HG03439 (cell line): Measurements from ENCODE around the gene PLOD1.
A peak's percentile ranks its signal among the peaks of the same experiment; 100 is the strongest.

Experiments used
- ATAC-seq: cut with Tn5 transposase; IDR thresholded peaks from one replicate; pipeline ENCODE4 v1.9.1; 2021; ENCODE audit warnings: mild to moderate bottlenecking, moderate library complexity; ENCODE audit not compliant: unreplicated experiment

Gene PLOD1

DNA sequence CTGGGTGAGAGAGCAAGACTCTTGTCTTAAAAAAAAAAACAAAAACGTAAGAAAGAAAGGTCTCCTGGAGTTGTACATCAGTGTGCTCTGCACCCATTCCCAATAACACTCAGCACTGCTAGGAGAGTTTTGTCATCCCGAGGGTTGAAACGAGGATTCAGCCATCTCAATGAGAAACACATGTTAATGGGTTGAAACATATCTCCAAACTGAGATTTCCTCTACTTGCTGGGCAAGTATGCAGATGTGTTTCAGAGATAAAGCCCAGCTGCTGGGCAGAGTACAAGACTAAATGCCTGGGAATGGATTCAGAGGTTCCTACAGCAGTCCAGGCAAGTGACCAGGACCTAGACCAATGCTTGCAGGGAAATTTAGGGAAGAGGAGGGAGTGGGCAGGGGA is 43.1 kb downstream of the PLOD1 start:
- no peak for ATAC-seq

DNA sequence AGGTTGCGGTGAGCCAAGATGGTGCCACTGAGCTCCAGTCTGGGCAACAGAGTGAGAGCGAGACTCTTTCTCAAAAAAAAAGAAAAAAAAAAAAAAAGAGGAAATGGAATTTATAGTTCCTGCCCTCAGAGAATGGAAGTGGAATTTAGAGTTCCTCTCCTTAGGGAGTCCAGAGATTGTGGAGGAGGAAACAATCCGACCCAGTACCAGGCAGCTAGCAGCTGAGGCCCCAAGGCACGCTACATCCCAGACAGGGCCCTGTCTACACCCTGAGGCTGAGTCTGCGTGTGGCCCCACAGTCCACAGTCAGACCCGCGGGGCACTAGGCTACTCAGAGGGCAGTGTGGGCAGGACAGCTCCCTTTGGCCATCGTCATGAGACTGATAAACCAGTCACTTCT is 43.8 kb downstream of the PLOD1 start:
- ATAC-seq: no peak

DNA sequence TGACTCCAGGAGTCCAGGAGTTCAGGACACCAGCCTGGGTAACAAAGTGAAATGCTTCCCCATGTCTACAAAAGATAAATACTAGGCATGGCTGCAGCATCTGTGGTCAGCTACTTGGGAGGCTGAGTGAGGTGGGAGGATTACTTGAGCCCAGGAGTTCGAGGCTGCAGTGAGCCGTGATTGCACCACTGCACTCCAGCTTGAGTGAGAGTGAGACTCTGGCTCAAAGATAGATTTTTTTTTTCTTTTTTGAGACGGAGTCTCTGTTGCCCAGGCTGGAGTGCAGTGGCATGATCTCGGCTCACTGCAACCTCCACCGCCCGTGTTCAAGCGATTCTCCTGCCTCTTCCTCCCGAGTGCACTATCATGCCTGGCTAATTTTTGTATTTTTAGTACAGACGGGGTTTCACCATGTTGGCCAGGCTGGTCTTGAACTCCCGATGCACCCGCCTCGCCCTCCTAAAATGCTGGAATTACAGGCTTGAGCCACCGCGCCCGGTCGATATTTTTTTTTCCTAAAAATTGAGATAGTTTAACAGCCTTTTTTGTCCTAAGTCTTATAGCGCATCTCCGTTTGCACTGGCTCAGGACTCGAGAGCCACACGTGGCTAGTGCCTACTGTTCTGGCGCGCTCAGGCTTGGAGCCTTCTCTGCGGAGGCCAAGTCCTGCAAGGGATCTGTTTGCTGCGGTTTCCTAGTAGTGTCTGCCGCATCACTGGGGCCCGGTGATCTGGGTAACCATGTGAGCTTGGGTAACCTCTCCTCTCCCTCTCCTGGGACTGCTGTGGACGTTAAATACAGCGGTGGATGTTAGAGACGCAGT is 44.7 kb downstream of the PLOD1 start:
- ATAC-seq: no peak

GRCh38 chr1:11979851-11980675 is 45.5 kb downstream of the PLOD1 start, which contains the start of gene MFN2:
MFN2 (plus strand) TSS chr1:11980444; CDS start chr1:11989169, 8,725 bp downstream.
- ATAC-seq: peak; percentile 88

DNA sequence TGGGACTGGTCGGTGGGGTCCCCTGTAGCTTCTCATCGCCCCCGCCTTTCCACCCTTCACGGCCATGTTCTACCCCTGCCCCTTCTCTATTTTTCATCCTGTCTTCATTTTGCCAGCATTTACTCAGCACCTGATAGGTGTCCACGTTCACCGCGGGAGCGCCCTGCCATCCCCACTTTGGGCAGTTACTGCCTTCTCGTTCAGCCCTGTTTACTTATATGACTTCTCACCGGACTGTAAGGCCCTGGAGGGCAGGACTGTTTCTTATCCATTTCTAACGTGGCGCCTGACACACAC is 46.1 kb downstream of the PLOD1 start:
- ATAC-seq: no peak

DNA sequence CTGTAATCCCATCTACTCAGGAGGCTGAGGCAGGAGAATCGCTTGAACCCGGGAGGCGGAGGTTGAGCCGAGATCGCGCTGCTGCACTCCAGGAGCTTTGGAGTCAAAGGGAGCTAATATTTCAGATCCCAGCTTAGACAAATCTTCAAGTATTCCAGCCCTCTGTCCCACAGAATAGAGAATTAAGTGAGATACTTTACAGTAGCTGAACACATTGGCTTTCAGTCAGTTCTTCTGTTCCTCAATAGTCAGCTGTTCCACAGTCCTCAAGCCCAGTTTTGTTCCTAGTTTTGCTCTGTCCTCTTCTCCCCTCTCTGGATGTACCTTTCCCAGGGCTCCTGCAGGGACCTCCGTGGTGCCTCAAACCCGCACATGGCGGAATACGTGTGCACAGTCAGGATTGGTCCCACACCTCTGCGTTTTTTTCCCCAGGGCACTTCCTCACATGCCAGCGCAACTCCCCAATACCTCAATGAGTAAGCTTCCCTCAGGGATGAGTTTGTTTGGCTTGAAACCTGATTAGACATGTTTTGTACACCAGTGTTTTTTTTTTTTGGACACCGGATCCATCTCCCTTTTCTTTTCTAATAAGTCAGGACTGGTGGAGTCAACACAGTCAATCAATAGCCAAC is 47.0 kb downstream of the PLOD1 start:
- ATAC-seq: no peak

DNA sequence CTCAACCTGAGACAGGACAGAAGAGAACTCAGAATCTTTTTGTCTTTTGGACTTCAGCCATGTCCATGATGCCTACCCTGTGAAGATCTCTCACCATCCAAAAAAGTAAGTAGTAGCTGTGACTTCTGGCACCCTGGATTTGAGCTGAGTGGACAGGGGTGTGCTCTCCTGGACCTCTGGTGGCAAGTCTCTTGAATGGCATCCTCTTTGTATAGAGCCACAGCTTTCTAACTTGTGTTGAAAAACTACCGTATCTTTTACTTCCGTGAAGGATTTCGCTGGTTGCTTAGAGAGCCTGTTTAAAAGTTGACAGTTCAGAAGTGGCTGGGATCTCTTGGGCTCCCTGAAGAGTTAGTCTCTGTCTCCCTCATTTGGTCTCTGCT is 47.5 kb downstream of the PLOD1 start:
- no peak for ATAC-seq

GRCh38 chr1:11984121-11984520 is 49.6 kb downstream of the PLOD1 start:
- ATAC-seq: no peak

DNA sequence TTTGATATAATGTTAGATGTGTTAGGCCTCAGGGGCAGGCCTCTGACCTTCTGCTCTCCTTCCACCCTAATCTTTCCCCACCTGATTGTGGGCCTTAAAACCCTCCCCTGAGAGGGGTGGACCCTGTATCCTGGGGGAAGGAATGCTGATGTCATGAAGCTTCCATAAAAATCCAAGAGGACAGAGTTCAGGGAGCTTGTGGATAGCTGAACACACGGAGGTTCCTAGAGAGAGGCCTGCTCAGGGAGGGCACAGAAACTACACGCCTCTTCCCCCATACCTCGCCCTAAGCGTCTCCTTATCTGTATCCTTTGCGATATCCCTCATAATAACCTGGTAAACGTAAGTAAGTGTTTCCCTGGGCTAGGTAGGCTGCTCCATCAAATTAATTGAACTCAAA is 50.1 kb downstream of the PLOD1 start:
- ATAC-seq: no peak

DNA sequence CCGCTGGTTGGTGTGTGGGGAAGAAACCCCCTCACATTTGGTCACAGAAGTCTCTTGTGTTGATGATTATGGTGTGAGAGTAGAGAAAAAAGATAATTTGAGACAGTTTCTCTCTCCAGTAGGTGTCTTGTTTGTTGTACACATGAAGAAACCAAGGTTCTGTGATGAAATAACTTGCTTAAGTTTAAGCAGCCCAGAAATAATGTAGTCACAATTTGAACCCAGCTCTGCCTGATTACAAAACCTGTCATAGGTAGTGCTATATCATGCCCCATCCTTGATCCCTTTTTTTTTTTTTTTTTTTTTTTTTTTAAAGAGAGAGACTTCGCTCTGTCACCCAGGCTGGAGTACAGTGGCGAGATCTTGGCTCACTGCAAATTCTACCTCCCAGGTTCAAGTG is 50.7 kb downstream of the PLOD1 start:
- no peak for ATAC-seq

GRCh38 chr1:11985851-11986250 is 51.3 kb downstream of the PLOD1 start:
- no peak for ATAC-seq

GRCh38 chr1:11989669-11990068 is 55.2 kb downstream of the PLOD1 start:
- ATAC-seq: no peak

GRCh38 chr1:11990303-11991032 is 56.0 kb downstream of the PLOD1 start:
- no peak for ATAC-seq

DNA sequence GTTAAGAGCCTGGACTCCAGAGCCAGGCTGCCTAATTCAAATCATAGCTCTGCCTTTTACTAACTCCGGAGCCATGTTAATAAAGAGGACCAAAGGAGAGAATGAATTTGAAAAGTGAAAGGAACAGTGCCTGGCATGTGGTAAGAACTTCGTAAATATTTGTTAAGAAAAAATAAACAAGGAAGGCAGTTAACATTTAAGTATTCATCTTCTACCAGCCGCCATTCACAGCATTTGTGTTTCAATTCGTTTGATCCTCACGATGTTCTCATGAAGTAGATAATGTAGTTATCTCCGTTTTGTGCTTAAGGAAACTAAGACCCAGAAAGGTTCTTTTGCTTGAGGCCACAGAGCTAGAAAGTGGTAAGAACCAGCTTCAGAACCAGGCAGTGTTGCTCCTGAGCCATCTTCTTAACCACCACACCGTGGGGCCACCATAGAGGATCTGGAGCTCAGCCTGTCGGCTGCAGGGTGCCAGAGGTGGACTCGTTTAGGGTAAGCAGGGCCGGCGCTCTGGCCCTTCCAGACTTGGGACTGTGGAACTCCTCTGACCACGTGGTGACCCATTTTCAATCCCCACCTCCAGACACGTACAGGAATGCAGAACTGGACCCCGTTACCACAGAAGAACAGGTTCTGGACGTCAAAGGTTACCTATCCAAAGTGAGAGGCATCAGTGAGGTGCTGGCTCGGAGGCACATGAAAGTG is 57.6 kb downstream of the PLOD1 start:
- no peak for ATAC-seq

DNA sequence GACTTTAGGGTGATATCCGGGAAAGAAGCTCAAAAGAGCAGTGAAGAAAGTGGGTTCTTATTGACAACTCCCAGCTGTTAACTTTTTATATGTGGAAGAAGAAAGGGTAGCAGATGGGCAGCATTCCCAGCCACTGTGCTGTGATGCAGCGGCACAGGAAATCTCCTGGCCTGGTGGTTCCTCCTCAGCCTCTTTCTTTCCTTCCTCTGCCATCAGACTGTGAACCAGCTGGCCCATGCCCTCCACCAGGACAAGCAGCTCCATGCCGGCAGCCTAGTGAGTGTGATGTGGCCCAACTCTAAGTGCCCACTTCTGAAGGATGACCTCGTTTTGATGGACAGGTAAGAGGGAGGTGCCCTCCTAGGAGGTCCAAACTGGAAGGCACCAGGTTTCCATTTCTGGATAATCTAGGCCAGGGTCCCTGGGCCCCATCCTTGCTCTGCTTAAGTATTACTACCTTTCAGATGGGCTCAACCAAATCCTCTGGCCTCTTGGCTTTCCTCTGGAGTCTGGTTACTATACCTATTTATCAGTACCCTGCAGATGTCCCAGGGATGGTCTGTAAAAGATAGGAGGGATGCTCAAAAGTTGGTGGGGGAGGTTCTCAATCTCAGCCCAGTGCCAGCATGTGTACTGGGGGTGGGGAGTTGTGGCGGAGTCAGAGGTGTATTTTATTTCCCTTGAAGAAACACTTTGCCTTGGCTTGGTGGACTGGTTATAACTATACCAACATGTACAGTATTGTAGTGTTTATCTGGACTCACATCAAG is 62.7 kb downstream of the PLOD1 start:
- ATAC-seq: no peak

DNA sequence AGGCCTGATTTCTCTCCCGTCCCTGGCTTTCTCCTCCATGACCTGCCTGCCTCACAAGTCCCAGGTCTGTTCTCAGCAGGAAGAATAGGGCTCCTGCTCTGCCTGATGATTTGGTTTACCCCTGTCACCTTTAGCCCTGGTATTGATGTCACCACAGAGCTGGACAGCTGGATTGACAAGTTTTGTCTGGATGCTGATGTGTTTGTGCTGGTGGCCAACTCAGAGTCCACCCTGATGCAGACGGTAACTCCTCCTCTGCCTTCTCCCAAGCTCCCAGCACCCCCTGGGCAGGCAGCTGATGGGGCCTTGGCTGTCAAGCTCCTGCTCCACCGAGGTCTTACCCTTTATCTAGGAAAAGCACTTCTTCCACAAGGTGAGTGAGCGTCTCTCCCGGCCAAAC is 64.1 kb downstream of the PLOD1 start:
- no peak for ATAC-seq

DNA sequence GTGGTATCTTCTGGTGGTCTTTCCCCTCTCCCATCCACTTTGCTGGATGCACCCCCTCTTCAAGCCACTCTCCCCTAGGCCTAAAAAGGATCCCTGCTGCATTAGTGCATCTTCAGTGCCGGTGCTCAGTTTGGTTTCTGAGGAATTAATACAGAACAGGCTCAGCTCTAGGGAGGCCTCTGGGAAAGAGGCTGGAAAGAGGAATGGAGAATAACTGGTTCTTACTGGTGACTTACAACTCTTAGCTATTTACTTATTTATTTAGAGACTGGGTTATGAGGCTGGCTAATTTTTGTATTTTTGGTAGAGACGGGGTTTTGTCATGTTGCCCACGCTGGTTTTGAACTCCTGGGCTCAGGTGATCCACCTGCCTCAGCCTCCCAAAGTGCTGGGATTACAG is 64.7 kb downstream of the PLOD1 start:
- no peak for ATAC-seq

DNA sequence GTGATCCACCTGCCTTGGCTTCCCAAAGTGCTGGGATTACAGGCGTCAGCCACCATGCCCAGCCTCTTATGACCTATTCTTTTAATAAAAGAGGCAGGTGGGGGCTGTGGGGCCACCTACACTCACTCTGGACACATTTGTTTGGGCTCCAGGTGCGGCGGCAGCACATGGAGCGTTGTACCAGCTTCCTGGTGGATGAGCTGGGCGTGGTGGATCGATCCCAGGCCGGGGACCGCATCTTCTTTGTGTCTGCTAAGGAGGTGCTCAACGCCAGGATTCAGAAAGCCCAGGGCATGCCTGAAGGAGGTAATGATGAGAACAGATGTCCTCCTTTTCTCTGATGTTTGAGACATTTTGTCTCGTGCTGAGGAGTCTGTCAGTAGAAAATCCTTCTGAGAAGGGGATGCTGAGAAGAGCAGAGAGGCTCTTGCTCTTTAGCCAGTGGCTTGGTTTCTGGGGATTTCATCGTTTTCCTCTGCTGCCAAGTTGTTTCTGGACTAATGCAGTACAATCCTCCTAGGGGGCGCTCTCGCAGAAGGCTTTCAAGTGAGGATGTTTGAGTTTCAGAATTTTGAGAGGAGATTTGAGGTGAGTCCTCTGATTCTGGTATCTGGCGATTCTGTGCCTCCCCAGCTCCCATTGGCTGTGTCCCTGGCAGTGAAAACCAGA is 66.9 kb downstream of the PLOD1 start:
- ATAC-seq: no peak

- no peak for ATAC-seq
These were observed 67.5 kb downstream of the PLOD1 start for GRCh38 chr1:12001996-12002493.
